VCaP (cell line): ENCODE measurements around the gene FOXRED2.

Source experiments
- H3K27ac ChIP-seq: fragments of 450-650 bp; 2 replicates; pipeline ENCODE4 v1.5.1; 2017
- CTCF ChIP-seq: fragments of 450-650 bp; conservative IDR thresholded peaks from 2 replicates; pipeline ENCODE4 v1.5.1; 2017; ENCODE audit warnings: mild to moderate bottlenecking, moderate library complexity

Gene FOXRED2

DNA sequence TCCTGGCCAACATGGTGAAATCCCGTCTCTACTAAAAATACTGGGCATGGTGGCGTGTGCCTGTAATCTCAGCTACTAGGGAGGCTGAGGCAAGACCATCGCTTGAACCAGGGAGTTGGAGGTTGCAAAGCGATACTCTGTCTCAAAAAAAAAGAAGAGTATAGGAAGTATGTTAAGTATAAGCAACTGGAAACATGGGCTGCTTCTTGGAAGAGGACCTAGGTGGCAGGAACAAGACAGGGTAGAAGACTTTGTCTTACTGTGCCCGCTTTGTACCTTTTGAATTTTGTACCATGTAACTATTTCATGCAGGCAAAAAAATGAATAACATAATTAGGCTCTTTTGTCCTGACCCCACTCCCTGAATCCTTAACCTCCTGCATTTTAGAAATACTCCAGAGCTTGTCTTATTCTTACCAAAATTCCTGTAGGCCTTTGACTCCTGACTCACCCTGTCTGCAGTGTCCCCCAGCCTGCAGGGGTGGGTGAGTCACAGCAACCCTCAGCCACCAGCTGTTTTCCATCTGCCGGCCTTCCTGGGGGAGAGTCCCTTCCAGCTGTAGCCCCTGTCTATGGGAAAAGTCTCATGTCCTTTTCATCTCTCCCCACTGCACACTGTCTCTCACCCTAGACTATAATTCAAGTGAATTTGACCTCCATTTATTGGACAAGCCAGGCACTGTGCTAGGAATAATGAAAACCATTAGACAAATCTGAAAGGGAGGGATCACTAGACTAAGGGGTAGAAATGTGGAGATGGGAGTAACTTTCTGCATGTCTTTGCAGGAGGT lies 67.2 kb downstream of the FOXRED2 start:
- H3K27ac ChIP-seq: no peak overlapping the region
- no peak for TF ChIP-seq CTCF
